Tibial nerve (tissue), 4 donors: ENCODE results near the gene RPS5.

Experiments
- CTCF ChIP-seq, 5 experiments: fragments of 200-600 bp in 3 of 5; fragments of 450-650 bp in 2 of 5; sonication (generic) in 3 of 5; IDR thresholded peaks; one replicate each; pipeline ENCODE4 v1.5.1; 2016 to 2019; ENCODE audit warnings: antibody characterized with exemption in 5 of 5, mild to moderate bottlenecking in 3 of 5, moderate library complexity in 2 of 5
- EP300 ChIP-seq, 2 donors: sonication (generic); formaldehyde crosslinking; IDR thresholded peaks; one replicate each; pipeline ENCODE4 v1.6.1; 2017; ENCODE audit warnings: antibody characterized with exemption in 2 of 2, mild to moderate bottlenecking in 1 of 2
- POLR2A ChIP-seq, 2 donors: fragments of 450-650 bp; IDR thresholded peaks; one replicate each; pipeline ENCODE4 v1.6.1; 2017; ENCODE audit warnings: antibody characterized with exemption in 2 of 2, mild to moderate bottlenecking in 2 of 2, moderate library complexity in 2 of 2

DNA sequence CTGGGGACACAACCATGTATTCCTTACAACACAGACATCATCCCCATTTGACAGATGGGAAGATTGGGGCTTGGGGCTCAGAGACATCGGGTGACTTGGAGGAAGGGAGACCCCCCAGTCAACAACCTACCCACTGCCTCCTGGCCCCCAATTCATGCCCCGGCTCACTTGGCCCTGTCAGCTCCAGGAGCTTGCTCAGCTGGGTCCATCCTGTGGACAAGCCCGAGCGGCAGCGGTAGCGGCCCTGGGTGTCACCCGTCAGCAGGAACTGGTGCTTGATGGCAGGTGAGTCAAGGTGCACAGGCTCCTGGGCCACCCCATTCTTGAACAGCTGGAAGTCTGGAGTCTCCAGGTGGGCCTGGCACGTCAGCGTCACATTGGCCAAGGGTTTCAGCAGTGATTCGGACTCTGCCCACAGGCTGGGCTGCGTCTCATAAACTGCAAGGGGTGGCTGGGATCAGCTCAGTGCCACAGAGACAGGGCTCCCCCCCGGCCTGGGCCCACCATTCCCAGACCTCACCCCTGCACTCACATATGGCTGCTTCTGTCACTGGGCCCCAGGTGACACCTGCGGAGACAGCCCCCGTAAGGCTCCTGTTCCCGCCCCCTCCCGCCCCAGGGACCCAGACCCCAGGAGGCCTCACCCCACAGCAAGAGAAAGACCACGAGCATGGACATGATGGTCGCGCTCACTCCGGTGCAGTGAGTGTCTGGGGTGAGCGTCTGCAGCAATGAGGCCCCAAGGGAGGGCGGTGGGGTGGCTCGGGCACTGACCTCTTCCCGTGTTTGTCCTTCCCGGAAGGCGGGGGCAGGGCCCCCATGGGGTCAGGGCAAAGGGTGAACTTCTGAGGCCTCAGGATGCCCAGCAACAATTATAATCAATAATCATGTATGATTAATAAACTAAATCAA, 34.1 kb upstream of the RPS5 start, which contains the start of gene A1BG:
- TF ChIP-seq CTCF (IDR thresholded peaks at IDR 0.05) (no peak), POLR2A (IDR thresholded peaks at IDR 0.05) (no peak), EP300 (IDR thresholded peaks at IDR 0.05) (no peak)
